Measurements from ENCODE around the gene PTPN18. TPM values are rescaled to one million over a fixed set of nuclear protein-coding genes. Genes with fewer than 3 reads are reported as not detected.
A peak's percentile ranks its signal among the peaks of the same experiment; 100 is the strongest.

Gene PTPN18
- total RNA-seq, 1 experiment from 2014 or later = 20.3 TPM

DNA sequence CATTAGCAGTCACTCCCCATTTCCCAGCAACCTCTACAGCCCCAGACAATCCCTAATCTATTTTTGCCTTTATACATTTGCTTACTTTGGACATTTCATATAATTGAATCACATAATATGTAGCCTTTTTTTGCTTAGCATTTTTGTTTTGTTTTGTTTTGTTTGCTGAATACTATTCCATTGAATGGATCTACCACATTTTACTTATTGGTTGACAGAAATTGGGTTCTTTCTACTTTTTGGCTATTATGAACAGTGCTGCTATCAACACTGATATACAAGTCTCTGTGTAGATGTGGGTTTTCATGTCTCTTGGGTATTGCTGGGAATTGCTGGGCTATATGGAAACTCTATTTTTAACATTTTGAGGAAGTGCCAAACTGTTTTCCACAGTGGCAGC is 7.6 kb downstream of the PTPN18 start:
- no peak for DNase-seq (ENCODE audit: low read depth)

DNA sequence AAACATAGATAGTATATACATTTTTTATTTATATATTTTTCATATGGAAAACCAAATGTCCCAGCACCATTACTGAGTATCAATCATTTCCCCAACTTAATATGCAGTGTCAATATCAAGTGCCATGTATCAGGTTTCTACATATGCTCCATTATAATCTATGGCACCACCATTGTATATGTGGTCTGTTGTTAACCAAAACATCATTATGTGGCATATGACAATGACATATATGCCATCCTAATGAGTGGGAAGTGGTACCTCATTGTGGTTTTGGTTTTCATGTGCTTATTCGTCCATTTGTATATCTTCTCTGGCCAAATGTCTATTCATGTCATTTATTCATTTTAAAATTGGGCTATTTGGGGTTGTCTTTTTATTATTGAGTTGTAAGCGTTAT is 9.2 kb downstream of the PTPN18 start:
- DNase-seq (ENCODE audit: low read depth) = no peak

- no peak for DNase-seq (ENCODE audit: low read depth)
Observed at GRCh38 chr2:130365963-130366362, 10.1 kb downstream of the PTPN18 start.

GRCh38 chr2:130366720-130367119 is 10.9 kb downstream of the PTPN18 start:
- DNase-seq (ENCODE audit: low read depth) = no peak

DNA sequence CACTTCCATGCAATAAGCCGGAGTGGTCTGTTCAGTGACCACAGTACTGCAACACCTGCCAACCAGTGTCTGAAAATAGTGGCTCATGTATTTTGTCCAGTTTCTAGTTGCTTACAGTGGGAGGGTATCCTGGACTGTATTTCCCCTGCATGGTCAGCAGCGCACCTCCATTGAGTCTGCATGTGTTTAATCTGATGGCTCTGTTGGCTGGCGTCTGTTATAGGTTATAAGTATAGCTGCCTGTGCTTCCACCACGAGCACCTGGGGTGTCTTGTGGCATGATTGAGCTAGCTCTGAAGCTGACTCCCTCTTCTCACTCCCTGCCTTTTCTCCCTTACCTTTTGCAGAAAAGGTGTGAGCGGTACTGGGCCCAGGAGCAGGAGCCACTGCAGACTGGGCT is 12.9 kb downstream of the PTPN18 start:
- no peak for DNase-seq (ENCODE audit: low read depth)

DNA sequence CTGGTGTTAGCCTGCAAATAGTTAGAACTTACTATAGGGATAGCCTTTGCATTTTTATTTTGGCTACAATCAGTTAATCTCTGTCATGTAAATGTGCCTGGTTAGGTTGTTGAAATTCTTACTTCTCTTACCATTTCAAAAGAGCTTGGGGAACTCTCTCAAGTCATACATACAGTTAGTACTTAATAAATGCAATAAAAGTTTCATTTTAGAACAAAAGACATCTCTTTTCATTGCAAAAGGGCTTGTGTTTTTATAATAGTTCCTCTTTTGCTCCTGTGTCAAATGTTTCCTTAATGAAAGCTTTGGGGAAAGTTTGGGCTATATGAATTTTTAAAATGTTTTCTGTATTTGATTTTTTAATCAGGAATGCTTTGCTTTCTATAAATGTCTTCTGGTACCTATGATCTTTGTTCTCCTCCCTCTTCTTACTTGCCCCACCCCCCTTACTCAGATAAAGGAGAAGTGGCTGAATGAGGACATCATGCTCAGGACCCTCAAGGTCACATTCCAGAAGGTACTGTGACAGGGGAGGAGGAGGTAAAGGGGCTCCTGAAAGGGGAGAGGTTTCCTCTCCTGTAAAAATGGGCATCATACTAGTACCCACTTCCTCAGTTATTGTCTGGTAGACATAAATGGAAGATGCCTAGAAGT is 13.6 kb downstream of the PTPN18 start:
- DNase-seq (ENCODE audit: low read depth) = no peak

- DNase-seq (ENCODE audit: low read depth) = no peak
Observed at GRCh38 chr2:130369965-130370341, 14.1 kb downstream of the PTPN18 start.

DNA sequence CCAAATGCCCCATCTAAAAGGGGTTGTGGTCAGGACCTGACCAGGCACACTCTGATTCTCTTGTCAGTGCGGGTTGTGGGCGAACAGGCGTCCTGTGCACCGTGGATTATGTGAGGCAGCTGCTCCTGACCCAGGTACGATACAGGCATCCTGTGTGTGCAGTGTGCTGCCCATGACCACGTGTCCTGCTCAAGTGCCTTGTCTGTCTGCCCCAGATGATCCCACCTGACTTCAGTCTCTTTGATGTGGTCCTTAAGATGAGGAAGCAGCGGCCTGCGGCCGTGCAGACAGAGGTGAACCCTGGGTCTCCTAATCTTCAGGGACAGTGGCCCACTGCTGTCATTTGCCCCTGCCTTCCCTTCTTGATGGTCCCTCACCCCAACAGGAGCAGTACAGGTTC is 14.6 kb downstream of the PTPN18 start:
- DNase-seq (ENCODE audit: low read depth) = no peak

DNA sequence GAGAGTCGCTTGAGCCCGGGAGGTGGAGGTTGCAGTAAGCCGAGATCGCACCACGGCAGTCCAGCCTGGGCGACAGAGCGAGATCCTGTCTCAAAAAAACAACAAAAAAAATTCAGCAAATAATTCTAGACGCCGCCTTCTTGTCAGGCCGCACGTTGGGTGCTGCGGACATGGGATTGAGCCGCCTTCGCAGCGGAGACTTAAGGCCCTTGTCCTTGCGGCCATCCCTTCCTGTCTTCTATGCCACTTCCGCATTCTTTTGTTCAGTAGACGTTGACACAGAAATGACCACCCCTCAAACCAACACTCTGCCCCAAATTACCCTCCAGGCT is 15.8 kb downstream of the PTPN18 start:
- no peak for DNase-seq (ENCODE audit: low read depth)

- DNase-seq (ENCODE audit: low read depth) = peak; percentile 85
Observed at GRCh38 chr2:130372055-130372832, 16.4 kb downstream of the PTPN18 start.

GRCh38 chr2:130372833-130373807 is 17.3 kb downstream of the PTPN18 start:
- DNase-seq (ENCODE audit: low read depth) = no peak

GRCh38 chr2:130373808-130374365 is 18.0 kb downstream of the PTPN18 start:
- DNase-seq (ENCODE audit: low read depth) = no peak

DNA sequence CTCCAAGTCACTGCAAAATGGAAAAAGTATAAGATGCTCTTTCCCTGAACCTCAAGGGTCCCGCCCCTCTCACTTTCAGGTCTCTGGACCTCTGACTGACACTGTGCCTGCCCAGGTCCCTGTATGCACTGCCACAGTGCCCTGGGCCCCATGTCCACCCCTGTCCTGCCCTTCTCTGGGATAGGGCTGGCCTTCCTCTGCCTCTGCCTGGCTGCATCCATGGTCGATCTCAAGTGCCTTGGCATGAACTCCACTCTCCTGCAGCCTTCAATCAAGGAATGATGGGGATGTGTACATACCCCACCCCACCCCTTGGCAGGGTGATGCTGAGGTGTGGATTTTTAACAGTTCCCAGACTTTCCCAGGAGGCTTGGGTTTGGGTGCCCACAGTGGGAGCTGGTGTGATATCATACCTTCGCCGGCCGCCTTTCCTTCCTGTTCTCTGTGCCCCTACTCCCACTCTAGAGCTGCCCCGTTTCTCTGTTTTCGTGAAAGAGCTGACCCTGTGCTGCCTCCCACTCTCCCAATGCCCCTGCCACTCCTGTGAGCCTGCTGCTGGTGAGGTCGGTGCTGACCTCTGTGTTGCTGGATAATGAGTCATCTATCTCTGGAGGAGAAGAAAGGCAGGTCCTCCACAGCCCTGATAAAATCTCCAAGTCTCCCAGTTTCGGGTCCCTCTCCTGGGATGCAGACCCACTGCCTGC is 18.9 kb downstream of the PTPN18 start:
- DNase-seq (ENCODE audit: low read depth) = peak; percentile 49

- DNase-seq (ENCODE audit: low read depth) = no peak
Observed at GRCh38 chr2:130375291-130376266, 19.7 kb downstream of the PTPN18 start.

DNA sequence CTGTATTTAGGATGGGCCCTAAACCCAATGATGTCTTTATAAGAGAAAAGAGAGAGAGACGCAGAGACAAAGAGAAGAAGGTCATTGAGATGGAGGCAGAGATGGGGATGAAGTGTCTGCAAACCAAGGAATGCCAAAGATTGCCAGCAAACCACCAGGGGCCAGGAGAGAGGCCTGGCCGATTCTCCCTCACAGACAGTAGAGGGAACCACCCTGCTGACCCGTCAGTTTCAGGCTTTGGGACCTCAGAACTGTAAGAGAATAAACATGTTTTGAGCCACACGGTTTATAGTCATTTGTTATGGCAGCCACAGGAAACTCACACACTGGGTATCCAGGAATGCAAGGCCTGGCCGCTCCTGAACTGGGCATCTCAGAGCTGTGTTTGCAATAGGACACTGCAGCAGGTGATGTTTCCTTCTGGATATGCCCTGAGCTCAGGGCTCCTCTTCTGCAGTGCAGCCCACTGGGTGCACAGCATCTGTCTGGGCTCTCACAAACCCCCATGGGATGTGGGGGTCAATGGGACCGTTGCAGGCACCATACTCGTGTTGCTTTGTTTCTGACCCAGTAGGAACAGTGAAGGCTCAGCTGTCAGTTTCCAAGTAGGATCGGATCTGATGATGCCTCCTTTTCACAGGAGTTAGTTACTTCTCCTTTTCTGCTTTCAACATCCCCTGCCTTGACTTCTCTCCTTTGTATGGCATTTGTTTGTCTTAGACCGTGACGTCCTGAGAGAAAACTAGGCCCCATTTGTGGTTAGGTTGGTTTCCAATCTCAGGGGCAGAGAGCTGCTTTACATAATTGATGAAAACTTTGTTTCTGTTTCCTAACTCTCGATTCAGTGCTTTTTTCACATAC is 20.8 kb downstream of the PTPN18 start:
- no peak for DNase-seq (ENCODE audit: low read depth)

DNA sequence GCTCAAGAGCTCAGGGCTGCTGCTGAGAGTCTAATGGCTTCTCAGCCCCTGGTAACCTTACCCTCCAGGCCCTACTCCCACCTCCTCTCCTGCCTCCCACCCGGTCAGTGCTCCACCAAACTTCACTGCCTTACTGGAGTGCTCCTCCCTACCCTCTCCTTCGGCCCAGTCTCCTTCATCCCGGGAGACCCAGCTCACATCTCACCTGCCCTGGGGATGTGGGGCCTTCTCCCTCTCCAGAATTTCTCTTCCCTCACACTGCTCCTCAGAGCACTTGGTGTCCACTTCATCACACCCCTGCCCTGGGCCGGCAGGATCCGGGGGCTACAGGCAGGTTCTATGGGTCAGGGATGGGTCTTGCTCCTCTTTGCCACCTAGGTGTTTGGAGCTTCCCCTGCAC is 21.6 kb downstream of the PTPN18 start:
- no peak for DNase-seq (ENCODE audit: low read depth)

DNA sequence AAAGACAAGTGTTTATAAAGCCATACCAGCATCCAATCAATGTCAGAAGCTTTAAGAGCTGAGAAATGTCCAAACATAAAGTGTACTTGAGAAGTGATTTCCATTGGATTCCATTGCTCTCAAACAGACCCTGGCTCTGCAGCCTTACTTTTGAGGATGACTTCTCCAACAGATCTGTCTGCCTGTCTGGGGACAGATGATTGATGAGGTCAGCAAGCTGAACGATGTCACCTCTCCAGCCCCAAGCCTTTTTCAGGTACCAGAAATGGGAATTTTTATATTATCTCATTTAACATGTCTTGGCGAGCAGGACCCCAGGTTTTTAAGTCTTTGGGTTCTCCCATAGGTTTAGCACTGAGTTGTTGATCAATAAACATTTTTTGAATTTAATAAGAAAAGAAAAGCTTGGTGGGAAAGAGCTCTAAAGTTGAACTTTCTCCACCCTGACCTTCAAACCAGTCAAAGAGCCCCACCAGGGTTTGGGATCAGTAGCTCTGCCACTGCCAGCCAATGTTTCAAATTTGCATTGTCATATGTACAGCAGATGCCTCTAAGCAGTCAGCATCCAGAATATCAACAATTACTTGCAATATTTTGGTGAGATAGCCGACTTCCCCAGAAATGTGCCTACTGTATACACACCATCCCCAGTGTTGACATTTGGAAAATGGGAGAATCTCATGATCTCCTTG is 22.5 kb downstream of the PTPN18 start:
- DNase-seq (ENCODE audit: low read depth) = no peak

GRCh38 chr2:130378898-130379214 is 23.0 kb downstream of the PTPN18 start:
- no peak for DNase-seq (ENCODE audit: low read depth)
